Inferior parietal cortex (tissue), 1 donor: ENCODE measurements around the gene MGMT.

Source experiments
- DNase-seq: peaks from one replicate; pipeline ENCODE4 v3.0.0-alpha.2; 2016; ENCODE audit errors: extremely low spot score

Gene MGMT

DNA sequence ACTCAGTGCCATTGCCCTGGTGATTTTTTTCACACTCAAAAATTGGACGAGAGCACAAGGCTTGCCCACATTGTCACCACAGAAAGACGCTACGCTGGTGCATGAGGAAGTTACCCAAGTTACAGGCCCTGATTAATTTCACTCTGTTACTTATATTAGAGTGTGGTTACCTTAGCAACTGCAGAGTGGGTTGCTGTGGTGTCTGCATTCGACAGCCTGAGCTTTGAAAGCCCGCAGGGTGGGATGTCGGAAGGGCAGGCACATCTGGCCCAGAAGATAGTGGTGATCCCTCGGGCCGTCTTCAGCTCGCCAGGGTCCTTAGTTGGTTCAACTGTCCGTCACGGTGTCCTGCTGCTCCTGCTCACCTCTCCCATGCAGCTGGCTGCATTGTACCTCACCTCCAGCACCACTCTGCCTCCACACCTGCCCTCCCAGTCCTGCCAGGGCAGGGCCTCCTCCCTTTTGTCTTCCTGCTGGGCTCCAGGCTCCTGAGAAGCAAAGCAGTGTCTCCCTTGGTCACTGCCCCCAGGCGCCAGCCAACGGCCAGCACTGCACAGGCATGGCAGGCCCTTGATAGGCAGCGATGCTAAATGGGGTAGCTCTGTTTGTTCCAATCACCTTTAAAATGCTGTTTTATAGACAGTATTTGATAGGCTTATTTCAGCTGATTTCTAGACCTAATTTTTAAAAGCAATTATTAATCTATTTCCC is 329.8 kb downstream of the MGMT start:
- DNase-seq = no peak

DNA sequence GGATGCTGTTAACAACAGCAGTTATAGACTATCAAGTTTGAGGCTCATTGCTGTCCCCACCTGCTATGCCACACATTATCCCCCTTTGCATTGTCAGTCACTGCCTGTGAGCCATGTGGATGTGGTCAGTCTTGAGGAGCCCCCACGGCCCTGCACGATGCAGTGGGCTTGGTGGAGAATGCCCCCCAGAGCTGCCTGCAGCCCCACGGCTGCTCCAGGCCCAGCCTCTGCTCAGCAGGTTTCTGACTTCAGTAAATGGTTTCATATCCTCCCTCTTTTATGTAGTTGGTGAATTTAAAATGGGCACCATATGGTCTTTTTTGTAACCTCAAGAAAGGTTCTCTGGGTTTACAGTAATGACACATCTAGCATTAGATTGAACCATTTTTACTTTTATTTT is 332.9 kb downstream of the MGMT start:
- DNase-seq = no peak

DNA sequence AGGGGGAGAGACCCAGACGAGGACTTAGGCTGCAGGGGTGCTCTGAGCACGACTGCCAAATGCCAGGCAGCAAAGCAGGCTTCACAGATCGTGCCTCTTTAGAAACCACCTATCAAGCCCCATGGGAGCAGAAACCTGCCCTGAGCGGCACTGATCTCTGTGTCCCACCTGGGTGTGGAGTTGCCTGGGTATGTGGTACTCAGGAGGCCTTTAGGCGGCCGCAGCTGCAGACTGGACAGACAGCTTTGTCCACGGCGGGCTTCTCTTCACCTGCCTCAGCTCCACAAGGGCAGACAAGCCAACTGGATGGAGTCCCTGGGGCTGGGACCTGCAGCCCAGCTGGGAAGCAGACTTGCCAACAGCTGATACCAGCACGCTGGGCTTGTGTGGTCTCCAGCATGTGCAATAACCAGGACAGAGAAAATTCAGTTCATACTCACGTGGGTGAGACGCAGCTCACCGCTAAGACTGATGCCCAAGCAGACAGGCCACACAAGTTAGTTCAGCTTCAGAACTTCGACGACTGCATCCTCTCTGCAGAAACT is 333.8 kb downstream of the MGMT start:
- DNase-seq = no peak

DNA sequence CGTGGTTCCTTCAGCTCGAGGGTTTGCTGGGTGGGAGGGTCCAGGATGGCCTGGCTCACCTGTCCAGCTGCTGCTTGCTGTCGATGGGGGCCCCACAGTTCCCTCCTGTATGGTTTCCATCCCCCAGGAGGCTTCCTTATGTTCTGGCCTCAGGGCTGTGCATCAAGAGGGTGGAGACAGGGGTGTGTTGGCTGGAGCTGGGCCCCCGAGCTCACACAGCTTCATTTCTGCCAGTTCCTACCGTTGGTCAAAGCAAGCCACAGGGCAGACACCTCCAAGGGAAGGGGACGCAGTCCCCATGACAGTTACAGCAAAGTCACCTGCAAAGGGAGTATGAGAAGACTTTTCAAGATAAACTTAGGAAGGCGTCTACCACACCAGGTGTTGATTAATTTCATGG is 340.2 kb downstream of the MGMT start:
- no peak for DNase-seq

DNA sequence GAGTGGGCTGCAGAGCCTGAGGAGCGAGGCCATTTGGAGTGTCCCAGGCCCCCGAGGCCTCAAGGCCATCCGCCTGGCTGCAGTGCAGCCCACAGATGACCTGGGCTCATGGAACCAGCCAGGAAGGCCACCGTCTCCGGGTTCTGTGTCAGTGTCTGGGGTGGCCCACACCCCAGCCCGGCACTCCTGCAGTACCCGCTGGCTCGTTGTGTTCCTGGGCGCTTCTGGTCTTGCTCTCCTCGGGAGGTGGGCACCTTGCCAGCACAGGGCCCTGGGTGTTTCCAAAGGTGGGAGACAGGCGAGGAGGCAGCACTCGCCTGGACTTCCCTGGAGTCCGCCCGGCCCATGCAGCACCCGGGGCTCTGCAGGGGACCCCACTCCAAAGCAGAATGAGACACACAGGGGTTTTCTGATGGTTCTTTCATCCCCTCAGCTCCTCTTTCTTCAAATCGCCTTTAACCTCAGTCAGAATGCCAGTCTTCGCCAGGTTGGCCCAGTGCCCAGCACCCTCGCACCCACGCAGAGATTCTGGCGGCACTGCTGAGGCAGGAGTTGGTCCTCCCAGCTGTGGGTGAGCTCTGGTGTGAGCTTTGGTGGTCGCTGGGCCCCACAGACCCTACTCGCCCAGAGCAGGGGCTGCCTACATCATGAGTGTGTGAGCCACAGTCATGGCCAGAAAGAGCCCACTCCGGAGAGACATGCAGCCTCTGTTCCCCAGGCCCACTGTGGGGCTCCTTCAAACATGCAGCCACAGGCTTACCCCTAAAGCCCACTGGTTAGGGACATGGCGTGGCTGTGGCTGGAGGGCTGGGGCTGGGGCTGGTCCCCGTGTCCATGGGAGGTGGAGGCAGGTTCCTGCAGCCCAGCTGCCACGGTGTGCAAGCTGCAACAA is 341.3 kb downstream of the MGMT start:
- no peak for DNase-seq

DNA sequence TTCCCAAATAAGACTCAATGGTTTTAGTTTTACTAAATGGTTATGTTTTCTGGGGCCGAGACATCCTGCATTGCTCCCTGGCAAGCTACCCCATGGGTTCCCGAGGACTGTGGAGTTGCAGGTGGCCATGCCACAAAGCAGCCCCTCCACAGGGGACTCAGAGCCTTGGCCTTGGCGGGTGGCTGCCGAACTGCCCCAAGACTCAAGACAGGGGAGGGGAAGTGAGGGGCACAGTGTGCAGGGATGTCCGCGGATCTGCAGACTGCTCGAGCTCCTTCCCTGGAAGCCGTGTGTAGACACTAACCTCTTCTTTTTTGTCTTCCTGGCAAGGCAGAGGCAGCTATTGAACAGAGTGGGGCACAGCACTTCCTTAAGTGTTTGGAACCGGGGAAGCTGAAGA is 342.4 kb downstream of the MGMT start:
- no peak for DNase-seq

DNA sequence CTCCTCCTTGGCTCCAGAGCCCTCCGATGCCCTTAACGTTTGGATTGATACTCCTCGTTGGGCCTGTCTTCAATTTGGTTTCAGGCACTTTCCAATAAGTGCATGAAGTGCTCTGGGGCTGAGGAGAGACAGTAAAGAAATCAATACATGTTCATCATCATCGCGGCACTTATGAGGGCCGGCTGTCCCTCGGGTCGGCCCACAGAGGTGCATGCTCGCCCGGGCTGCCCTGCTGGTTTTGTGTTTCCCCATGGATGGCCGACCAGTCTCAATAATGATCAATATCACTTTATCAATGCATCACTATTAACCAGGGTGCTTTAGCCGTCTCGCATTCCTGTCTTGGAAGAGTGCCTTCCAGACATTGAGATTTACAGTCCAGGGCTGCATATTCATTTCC is 342.8 kb downstream of the MGMT start:
- no peak for DNase-seq

DNA sequence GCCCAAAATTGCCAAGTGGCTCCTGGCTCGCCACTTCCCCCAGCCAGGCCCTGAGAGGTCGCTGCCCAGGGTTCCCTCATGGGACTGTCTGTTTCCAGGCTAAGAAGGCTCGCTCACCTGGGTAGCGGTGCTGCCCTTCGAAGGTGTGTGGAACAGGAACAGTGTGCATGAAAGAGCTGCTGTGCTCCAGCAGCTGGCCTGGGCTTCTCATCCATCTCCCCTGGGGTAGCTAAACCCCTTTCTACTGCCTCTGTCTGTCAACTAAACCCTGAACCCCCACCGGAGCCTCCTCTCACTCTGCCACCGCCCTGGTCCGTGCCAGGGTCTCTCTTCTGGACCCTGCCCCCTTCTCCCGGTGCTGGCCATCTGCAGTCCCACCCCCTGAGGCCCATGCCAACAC is 344.2 kb downstream of the MGMT start:
- no peak for DNase-seq

DNA sequence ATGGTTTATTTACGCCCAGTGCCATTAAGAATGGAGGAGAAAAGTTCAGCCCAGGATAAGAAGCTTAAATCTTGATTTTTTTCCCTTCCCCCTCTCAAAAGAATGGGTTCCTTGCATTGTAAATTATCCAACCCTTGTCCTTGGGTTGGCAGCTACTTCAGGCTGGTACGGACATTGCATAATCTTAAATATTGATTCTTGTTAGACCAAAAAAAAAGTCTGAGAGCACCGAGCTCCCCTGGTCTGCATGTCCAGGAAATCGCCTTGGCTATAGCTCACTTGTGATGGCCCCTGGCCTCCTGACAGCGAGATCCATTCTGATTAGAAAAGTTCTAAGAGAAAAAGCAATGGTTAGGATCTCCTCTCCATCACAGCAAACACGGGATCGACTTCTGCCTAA is 345.4 kb downstream of the MGMT start:
- no peak for DNase-seq

DNA sequence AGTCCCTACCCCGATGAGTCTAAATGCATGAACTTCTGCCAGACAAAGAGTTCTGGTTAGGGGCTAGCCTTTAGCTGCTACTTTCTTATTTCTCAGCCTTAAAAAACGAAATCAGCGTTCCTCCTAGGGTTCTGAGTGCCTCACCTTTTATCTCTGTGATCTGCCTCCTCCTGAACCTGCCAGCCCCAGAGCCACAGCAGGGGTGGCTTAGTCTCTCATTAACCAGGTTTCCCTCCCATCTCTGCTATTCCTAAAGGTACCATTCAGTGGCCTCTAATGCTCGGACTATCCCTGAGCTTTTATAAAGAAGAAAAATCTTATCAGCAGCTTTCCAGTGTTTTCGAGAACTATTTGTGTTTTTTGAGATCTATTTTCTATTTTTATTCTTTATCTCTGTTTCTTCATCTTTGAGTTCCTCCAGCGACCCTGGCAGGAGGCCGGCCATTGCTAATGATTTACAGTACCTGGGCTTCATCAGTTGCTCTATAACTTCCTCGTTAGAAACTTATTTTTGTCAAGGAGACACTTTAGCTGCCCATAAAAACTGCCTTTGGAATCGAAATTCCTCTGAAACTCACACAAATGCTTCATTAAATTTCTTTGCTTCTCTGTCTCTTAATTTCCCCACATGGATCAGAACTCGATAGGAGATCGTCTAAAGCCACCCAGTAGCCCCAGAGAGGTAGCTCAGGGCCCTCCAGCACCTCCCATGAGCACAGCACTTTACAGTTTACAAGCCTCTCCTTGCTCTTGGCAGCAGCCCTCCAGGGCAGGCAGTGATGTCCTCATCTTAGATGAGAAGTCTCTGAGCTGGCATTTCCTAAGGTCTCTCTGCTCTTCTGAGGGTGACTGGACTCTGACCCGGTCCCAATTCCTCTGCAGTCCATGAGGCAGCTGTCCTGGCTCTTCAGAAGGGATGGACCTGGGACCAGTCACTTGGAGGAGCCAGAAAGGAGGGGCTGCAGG is 347.9 kb downstream of the MGMT start:
- no peak for DNase-seq

DNA sequence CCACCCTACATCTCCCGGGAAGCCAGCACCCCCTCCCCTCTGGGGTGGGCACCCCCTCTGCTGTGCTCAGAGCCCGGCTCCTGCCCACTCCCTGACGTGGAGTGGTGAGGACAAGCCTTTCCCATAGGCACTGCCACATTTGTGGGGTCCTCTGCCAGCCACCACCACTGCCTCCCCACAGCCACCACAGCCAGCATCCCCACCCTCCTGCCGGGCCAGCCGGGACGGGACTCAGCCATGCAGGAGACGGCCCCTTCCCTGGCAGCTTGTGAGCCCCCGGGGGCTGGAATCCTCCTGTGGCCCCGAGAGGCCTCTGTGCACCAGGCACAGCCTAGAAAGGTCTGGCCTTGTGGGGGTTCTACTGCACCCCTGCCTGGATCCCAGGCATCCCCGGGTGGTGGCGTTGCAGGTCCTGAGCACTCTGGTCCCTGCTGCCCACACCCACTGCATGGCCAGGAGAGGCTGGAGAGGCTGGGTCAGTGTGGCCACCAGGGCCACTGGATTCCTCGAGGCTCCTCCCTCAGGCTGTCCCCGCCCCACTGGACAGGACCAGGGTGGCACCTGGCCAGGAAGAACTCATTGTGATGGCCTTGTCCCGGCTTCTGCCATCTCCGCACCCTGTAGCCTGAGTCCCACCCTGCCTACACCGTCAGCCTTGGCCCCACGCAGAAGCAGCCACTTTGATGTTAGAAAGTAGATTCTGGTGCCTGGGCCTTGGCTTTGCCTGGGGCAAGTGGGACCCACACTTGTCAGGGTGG is 349.0 kb downstream of the MGMT start:
- no peak for DNase-seq

DNA sequence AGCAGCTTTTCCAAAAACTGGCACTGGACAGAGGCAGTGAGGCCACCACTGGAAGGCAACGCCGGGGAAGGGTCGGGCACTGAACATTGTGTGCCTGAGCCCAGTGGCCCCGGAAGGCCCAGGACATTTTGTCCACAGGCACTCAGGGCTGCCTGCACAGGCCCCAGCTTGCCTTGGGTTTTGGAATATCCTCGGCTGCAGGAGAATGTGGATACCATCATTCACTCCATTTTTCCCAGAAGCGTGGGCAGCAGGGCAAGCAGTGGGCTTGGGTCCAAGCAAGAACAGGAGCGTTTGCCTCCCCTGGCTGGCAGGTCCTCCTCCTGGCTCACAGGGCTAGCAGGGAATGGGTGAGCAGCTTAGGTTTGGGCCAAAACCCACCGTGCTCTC is 349.6 kb downstream of the MGMT start:
- DNase-seq = no peak
